ENCODE data around the gene PRPS2. TPM values are rescaled to one million over a fixed set of nuclear protein-coding genes. Genes with fewer than 3 reads are reported as not detected.

The PRPS2 gene
- total RNA-seq, 1 experiment from 2014 or later: 38.4 TPM

DNA sequence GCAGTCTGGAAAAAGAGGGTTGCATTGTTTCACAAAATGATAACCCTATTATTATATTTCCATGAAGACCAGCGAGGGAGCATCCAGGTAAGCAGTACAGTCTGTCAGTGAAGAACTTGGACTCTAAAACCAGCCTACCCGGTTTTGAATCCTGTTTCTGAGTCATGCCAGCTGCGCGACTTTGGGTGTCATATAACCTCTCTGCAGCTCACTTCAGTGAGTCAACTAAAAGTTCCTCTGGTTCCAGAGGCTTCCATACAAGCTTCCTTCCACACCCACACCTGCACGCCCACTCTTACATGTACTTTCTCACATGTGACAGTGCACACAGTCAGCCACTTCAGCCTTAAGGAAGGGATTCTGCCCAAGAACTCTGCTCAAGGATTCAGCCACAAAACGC is 49.8 kb upstream of the PRPS2 start (continued):
- no peak for TF ChIP-seq JAZF1 (CRISPR knock-in tag; IDR thresholded peaks at IDR 0.05)
- no peak for TF ChIP-seq ETV6 (CRISPR knock-in tag; IDR thresholded peaks at IDR 0.05)
- TF ChIP-seq, protein P1, sequence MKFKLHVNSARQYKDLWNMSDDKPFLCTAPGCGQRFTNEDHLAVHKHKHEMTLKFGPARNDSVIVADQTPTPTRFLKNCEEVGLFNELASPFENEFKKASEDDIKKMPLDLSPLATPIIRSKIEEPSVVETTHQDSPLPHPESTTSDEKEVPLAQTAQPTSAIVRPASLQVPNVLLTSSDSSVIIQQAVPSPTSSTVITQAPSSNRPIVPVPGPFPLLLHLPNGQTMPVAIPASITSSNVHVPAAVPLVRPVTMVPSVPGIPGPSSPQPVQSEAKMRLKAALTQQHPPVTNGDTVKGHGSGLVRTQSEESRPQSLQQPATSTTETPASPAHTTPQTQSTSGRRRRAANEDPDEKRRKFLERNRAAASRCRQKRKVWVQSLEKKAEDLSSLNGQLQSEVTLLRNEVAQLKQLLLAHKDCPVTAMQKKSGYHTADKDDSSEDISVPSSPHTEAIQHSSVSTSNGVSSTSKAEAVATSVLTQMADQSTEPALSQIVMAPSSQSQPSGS (CRISPR knock-in tag; IDR thresholded peaks at IDR 0.05; ENCODE audit: borderline replicate concordance, low read depth): no peak
- TF ChIP-seq ATF3 (CRISPR knock-in tag; conservative IDR thresholded peaks at IDR 0.05): no peak
- TF ChIP-seq PRRX2 (CRISPR knock-in tag; IDR thresholded peaks at IDR 0.05): no peak
- TF ChIP-seq ZNF263 (CRISPR knock-in tag; IDR thresholded peaks at IDR 0.05; ENCODE audit: low read depth): no peak
- no peak for TF ChIP-seq ZNF423 (CRISPR knock-in tag; IDR thresholded peaks at IDR 0.05)
- no peak for TF ChIP-seq SP1 (CRISPR knock-in tag; conservative IDR thresholded peaks at IDR 0.05)
- TF ChIP-seq ZNF671 (CRISPR knock-in tag; IDR thresholded peaks at IDR 0.05): no peak
- no peak for TF ChIP-seq KAT7 (CRISPR knock-in tag; IDR thresholded peaks at IDR 0.05; ENCODE audit: borderline replicate concordance)
- TF ChIP-seq, protein P2, sequence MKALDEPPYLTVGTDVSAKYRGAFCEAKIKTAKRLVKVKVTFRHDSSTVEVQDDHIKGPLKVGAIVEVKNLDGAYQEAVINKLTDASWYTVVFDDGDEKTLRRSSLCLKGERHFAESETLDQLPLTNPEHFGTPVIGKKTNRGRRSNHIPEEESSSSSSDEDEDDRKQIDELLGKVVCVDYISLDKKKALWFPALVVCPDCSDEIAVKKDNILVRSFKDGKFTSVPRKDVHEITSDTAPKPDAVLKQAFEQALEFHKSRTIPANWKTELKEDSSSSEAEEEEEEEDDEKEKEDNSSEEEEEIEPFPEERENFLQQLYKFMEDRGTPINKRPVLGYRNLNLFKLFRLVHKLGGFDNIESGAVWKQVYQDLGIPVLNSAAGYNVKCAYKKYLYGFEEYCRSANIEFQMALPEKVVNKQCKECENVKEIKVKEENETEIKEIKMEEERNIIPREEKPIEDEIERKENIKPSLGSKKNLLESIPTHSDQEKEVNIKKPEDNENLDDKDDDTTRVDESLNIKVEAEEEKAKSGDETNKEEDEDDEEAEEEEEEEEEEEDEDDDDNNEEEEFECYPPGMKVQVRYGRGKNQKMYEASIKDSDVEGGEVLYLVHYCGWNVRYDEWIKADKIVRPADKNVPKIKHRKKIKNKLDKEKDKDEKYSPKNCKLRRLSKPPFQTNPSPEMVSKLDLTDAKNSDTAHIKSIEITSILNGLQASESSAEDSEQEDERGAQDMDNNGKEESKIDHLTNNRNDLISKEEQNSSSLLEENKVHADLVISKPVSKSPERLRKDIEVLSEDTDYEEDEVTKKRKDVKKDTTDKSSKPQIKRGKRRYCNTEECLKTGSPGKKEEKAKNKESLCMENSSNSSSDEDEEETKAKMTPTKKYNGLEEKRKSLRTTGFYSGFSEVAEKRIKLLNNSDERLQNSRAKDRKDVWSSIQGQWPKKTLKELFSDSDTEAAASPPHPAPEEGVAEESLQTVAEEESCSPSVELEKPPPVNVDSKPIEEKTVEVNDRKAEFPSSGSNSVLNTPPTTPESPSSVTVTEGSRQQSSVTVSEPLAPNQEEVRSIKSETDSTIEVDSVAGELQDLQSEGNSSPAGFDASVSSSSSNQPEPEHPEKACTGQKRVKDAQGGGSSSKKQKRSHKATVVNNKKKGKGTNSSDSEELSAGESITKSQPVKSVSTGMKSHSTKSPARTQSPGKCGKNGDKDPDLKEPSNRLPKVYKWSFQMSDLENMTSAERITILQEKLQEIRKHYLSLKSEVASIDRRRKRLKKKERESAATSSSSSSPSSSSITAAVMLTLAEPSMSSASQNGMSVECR (CRISPR knock-in tag; IDR thresholded peaks at IDR 0.05; ENCODE audit: borderline replicate concordance): no peak

- no peak for ATAC-seq
- ChIA-PET CTCF (interaction anchor here (1.6 kb wide), 1 partner anchor 23 kb away, joined by 5 read pairs; no protein-coding TSS in a partner anchor), POLR2A (no interaction called here)
- TF ChIP-seq NR3C1 (CRISPR knock-in tag; conservative IDR thresholded peaks at IDR 0.05; ENCODE audit: low read depth) (no peak), OVOL2 (CRISPR knock-in tag; IDR thresholded peaks at IDR 0.05; ENCODE audit: borderline replicate concordance) (no peak), ZNF423 (CRISPR knock-in tag; IDR thresholded peaks at IDR 0.05) (no peak)
- Mint-ChIP-seq H3K36me3 (no peaks in the 10 kb centered on the region), H3K27ac (no peak overlapping the region), H3K4me1 (peaks cover 14% of the 10 kb centered on the region), H3K27me3 (ENCODE audit: low read depth) (no peaks in the 10 kb centered on the region), H3K9me3 (no peaks in the 10 kb centered on the region), H3K4me3 (no peak overlapping the region)
- no peak for DNase-seq (ENCODE audit: low spot score)
Measured at GRCh38 chrX:12747433-12747832, 43.8 kb upstream of the PRPS2 start.

GRCh38 chrX:12751887-12752286 is 39.3 kb upstream of the PRPS2 start:
- DNase-seq (ENCODE audit: low spot score) (no peak), ATAC-seq (no peak)
- Mint-ChIP-seq H3K27me3 (ENCODE audit: low read depth) (no peaks in the 10 kb centered on the region; the same call in 1 of the 2 replicates), H3K27ac (no peak overlapping the region), H3K36me3 (no peaks in the 10 kb centered on the region), H3K4me1 (peaks cover 5% of the 10 kb centered on the region), H3K4me3 (no peak overlapping the region), H3K9me3 (no peaks in the 10 kb centered on the region)
- CTCF ChIA-PET: interaction anchor here (2.2 kb wide), 1 partner anchor 20 kb away, joined by 12 read pairs; no protein-coding TSS in a partner anchor
- TF ChIP-seq, protein P3, sequence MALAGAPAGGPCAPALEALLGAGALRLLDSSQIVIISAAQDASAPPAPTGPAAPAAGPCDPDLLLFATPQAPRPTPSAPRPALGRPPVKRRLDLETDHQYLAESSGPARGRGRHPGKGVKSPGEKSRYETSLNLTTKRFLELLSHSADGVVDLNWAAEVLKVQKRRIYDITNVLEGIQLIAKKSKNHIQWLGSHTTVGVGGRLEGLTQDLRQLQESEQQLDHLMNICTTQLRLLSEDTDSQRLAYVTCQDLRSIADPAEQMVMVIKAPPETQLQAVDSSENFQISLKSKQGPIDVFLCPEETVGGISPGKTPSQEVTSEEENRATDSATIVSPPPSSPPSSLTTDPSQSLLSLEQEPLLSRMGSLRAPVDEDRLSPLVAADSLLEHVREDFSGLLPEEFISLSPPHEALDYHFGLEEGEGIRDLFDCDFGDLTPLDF (CRISPR knock-in tag; IDR thresholded peaks at IDR 0.05): no peak
- TF ChIP-seq ATF3 (CRISPR knock-in tag; conservative IDR thresholded peaks at IDR 0.05): no peak
- TF ChIP-seq, protein P4, sequence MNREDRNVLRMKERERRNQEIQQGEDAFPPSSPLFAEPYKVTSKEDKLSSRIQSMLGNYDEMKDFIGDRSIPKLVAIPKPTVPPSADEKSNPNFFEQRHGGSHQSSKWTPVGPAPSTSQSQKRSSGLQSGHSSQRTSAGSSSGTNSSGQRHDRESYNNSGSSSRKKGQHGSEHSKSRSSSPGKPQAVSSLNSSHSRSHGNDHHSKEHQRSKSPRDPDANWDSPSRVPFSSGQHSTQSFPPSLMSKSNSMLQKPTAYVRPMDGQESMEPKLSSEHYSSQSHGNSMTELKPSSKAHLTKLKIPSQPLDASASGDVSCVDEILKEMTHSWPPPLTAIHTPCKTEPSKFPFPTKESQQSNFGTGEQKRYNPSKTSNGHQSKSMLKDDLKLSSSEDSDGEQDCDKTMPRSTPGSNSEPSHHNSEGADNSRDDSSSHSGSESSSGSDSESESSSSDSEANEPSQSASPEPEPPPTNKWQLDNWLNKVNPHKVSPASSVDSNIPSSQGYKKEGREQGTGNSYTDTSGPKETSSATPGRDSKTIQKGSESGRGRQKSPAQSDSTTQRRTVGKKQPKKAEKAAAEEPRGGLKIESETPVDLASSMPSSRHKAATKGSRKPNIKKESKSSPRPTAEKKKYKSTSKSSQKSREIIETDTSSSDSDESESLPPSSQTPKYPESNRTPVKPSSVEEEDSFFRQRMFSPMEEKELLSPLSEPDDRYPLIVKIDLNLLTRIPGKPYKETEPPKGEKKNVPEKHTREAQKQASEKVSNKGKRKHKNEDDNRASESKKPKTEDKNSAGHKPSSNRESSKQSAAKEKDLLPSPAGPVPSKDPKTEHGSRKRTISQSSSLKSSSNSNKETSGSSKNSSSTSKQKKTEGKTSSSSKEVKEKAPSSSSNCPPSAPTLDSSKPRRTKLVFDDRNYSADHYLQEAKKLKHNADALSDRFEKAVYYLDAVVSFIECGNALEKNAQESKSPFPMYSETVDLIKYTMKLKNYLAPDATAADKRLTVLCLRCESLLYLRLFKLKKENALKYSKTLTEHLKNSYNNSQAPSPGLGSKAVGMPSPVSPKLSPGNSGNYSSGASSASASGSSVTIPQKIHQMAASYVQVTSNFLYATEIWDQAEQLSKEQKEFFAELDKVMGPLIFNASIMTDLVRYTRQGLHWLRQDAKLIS (CRISPR knock-in tag; IDR thresholded peaks at IDR 0.05; ENCODE audit: borderline replicate concordance): no peak
- TF ChIP-seq ESRRA (CRISPR knock-in tag; IDR thresholded peaks at IDR 0.05; ENCODE audit: borderline replicate concordance): no peak
- TF ChIP-seq ZNF219 (CRISPR knock-in tag; IDR thresholded peaks at IDR 0.05; ENCODE audit: borderline replicate concordance): no peak
- no peak for TF ChIP-seq ZNF671 (CRISPR knock-in tag; IDR thresholded peaks at IDR 0.05)
- no peak for TF ChIP-seq SMAD4 (CRISPR knock-in tag; IDR thresholded peaks at IDR 0.05)
- TF ChIP-seq CREM (CRISPR knock-in tag; IDR thresholded peaks at IDR 0.05): no peak
- no peak for TF ChIP-seq NR1H2 (CRISPR knock-in tag; IDR thresholded peaks at IDR 0.05)
- TF ChIP-seq FOXK1 (CRISPR knock-in tag; IDR thresholded peaks at IDR 0.05): no peak
- POLR2A ChIA-PET: no interaction called here

Data from WTC11 (cell line).